GM12878 (cell line): ENCODE results near the gene ADAMTSL4. TPM values are rescaled to one million over a fixed set of nuclear protein-coding genes. Genes with fewer than 3 reads are reported as not detected.

Experiments
- ATAC-seq: fragments of 200-7000 bp; cut with Tn5 transposase; 3 replicates; pipeline ENCODE4 v1.9.1; 2020; ENCODE audit warnings: mild to moderate bottlenecking, moderate library complexity
- BruUV-seq: library from RNA; stranded (reverse); fragments of 400-500 nt; replicated peaks from 2 replicates; lab custom pipeline; 2021; lab: Mats Ljungman, UMichigan
- CTCF ChIA-PET: fragments of 300-600 bp; sonication (Branson Sonifier 250); formaldehyde crosslinking; extraction: SDS; loops from one replicate; lab custom pipeline; 2021; ENCODE audit warnings: inconsistent platforms; lab: Yijun Ruan, JAX
- POLR2A ChIA-PET: fragments of 350-600 bp; formaldehyde crosslinking; extraction: SDS; loops from one replicate; lab custom pipeline; 2021; ENCODE audit warnings: inconsistent platforms; lab: Charles Lee
- RAD21 ChIA-PET: fragments of 300-600 bp; sonication (Branson Sonifier 250); formaldehyde crosslinking; loops from one replicate; lab custom pipeline; 2023; ENCODE audit warnings: antibody characterized with exemption; ENCODE audit not compliant: unreplicated experiment; lab: Charles Lee
- SMC1A ChIA-PET: fragments of 300-600 bp; sonication (Branson Sonifier 250); formaldehyde crosslinking; loops from one replicate; lab custom pipeline; 2023; ENCODE audit not compliant: unreplicated experiment, uncharacterized antibody; lab: Charles Lee
- DNase-seq: peaks from one replicate; pipeline ENCODE4 v3.0.0-alpha.2; 2011; ENCODE audit warnings: low read depth, low spot score
- FAIRE-seq: peaks from 3 replicates; lab custom pipeline; 2011; peaks lifted over from hg19 to GRCh38; lab: Jason Lieb, UNC
- H2AFZ ChIP-seq: 2 replicates; pipeline ENCODE4 v1.6.0; 2011; ENCODE audit warnings: low read depth, low read length, control low read depth; ENCODE audit not compliant: control insufficient read depth
- H3K27ac ChIP-seq: 2 replicates; pipeline ENCODE4 v1.5.1; 2011; ENCODE audit warnings: control low read depth; ENCODE audit not compliant: control insufficient read depth, insufficient read depth
- H3K27me3 ChIP-seq, 2 experiments: replicated peaks in 1 of 2; 2 replicates each; pipeline versions ENCODE4 v1.6.0 to v1.6.1; 2011; ENCODE audit warnings: low read length in 1 of 2; ENCODE audit not compliant: control insufficient read depth in 2 of 2, insufficient read depth in 2 of 2
- H3K36me3 ChIP-seq, 2 experiments: 2 replicates each; pipeline ENCODE4 v1.5.1; 2011; ENCODE audit warnings: low read length in 1 of 2; ENCODE audit not compliant: control insufficient read depth in 2 of 2, insufficient read depth in 2 of 2
- H3K4me1 ChIP-seq: 2 replicates; pipeline ENCODE4 v1.6.1; 2011; ENCODE audit warnings: mild to moderate bottlenecking, low read length, moderate library complexity, mixed read lengths; ENCODE audit not compliant: control insufficient read depth, insufficient read depth
- H3K4me2 ChIP-seq: 2 replicates; pipeline ENCODE4 v1.6.0; 2011; ENCODE audit warnings: control low read depth; ENCODE audit not compliant: control insufficient read depth, insufficient read depth
- H3K4me3 ChIP-seq: fragments of 200-600 bp; sonication (generic); 2 replicates; pipeline ENCODE4 v1.5.1; 2016
- H3K79me2 ChIP-seq: 2 replicates; pipeline ENCODE4 v1.6.0; 2011; ENCODE audit warnings: low read length; ENCODE audit not compliant: control insufficient read depth, insufficient read depth
- H3K9ac ChIP-seq: 2 replicates; pipeline ENCODE4 v1.8.0; 2011; ENCODE audit warnings: low read length, control low read depth, mixed read lengths; ENCODE audit not compliant: control insufficient read depth, insufficient read depth
- H3K9me3 ChIP-seq: replicated peaks from 3 replicates; pipeline ENCODE4 v1.5.1; 2011; ENCODE audit warnings: mild to moderate bottlenecking, low read length; ENCODE audit not compliant: control insufficient read depth, insufficient read depth
- H4K20me1 ChIP-seq: 2 replicates; pipeline ENCODE4 v1.6.0; 2011; ENCODE audit not compliant: control insufficient read depth, insufficient read depth
- BCL11A ChIP-seq: IDR thresholded peaks from 2 replicates; pipeline ENCODE4 v1.6.1; 2011; ENCODE audit warnings: low read depth, low read length
- CHD2 ChIP-seq: IDR thresholded peaks from 2 replicates; pipeline ENCODE4 v1.6.1; 2011; ENCODE audit warnings: low read depth, low read length, improper control_type of control experiment, borderline replicate concordance
- DPF2 ChIP-seq: fragments of 450-650 bp; IDR thresholded peaks from 2 replicates; pipeline ENCODE4 v1.6.1; 2017; ENCODE audit warnings: mild to moderate bottlenecking
- EED ChIP-seq: sonication (generic); IDR thresholded peaks from 2 replicates; pipeline ENCODE4 v1.6.1; 2016; ENCODE audit warnings: antibody characterized with exemption, low read depth
- IKZF1 ChIP-seq: fragments of 450-650 bp; conservative IDR thresholded peaks from 2 replicates; pipeline ENCODE4 v1.6.1; 2017; ENCODE audit warnings: antibody characterized with exemption, mild to moderate bottlenecking
- NBN ChIP-seq: fragments of 450-650 bp; IDR thresholded peaks from 2 replicates; pipeline ENCODE4 v1.6.1; 2016
- TAF1 ChIP-seq: IDR thresholded peaks from 2 replicates; pipeline ENCODE4 v1.6.1; 2011; ENCODE audit warnings: mild to moderate bottlenecking, low read depth, low read length, borderline replicate concordance
- YY1 ChIP-seq: IDR thresholded peaks from 2 replicates; pipeline ENCODE4 v1.6.1; 2011; ENCODE audit warnings: low read depth, mild to moderate bottlenecking, low read length
- ZNF274 ChIP-seq: IDR thresholded peaks from one replicate; pipeline ENCODE4 v1.8.0; 2011; ENCODE audit not compliant: insufficient read length, insufficient read depth
- WGBS: methylation state at CpG from one replicate; pipeline ENCODE4 v1.1.6; 2016; ENCODE audit warnings: low lambda C conversion rate; ENCODE audit not compliant: insufficient replicate concordance, insufficient coverage; ENCODE audit errors: missing lambda C conversion rate; 5-methylcytosine and 5-hydroxymethylcytosine counted together
- in situ Hi-C: fragments of 300-500 bp; cut with MboI; formaldehyde crosslinking; loops from 9 replicates; pipeline ENCODE4 v1.14.3; 2018; ENCODE audit warnings: mixed read lengths
- intact Hi-C: fragments of 100-400 bp; cut with micrococcal nuclease; formaldehyde crosslinking; loops from one replicate; pipeline ENCODE4 v1.14.2; 2022; ENCODE audit not compliant: unreplicated experiment
- polyA plus RNA-seq, 11 experiments: library from polyadenylated mRNA; depleted of rRNA in 4 of 11; unstranded in 6 of 11; stranded (reverse) in 5 of 11; fragments of >200 nt; fragmentation: Nextera tagmentation in 4 of 11; fragmentation: Illumina TruSeq in 1 of 11; extraction: Ambion mirVana in 4 of 11; extraction: Trizol in 1 of 11; gene quantifications; 1 replicate in 1 of 11; 2 replicates in 10 of 11; pipeline versions ENCODE4 v1.2.1 to v1.2.3, GENCODE V29; 2011 to 2016; ENCODE audit warnings: inconsistent platforms in 2 of 11, missing spikeins in 2 of 11, low read depth in 1 of 11
- total RNA-seq, 4 experiments: library from RNA; depleted of rRNA in 3 of 4; stranded (reverse); fragments of >200 nt in 3 of 4; fragmentation: Illumina TruSeq in 1 of 4; extraction: Trizol in 1 of 4; gene quantifications; 2 replicates each; pipeline versions ENCODE4 v1.2.1 to v1.2.3, GENCODE V29; 2013 to 2021
- TF ChIP-seq, protein P1 (sequence below): IDR thresholded peaks from 2 replicates; pipeline ENCODE4 v1.6.1; 2012; ENCODE audit warnings: improper control_type of control experiment, low read depth, low read length; ENCODE audit not compliant: insufficient replicate concordance
- TF ChIP-seq, protein P2 (sequence below): fragments of 450-650 bp; conservative IDR thresholded peaks from 2 replicates; pipeline ENCODE4 v1.6.1; 2017; ENCODE audit warnings: mild to moderate bottlenecking, moderate library complexity
- TF ChIP-seq, protein P3 (sequence below): fragments of 150-350 bp; IDR thresholded peaks from 2 replicates; pipeline ENCODE4 v1.6.1; 2016; ENCODE audit warnings: low read depth, low read length

ADAMTSL4 gene
- total and polyA plus RNA-seq, 10 of the 15 experiments (the other 5 are each of a cell fraction or from before 2014, with no cell fraction given), result 0.04 to 0.15 (median 0.05) TPM; not detected in 5

DNA sequence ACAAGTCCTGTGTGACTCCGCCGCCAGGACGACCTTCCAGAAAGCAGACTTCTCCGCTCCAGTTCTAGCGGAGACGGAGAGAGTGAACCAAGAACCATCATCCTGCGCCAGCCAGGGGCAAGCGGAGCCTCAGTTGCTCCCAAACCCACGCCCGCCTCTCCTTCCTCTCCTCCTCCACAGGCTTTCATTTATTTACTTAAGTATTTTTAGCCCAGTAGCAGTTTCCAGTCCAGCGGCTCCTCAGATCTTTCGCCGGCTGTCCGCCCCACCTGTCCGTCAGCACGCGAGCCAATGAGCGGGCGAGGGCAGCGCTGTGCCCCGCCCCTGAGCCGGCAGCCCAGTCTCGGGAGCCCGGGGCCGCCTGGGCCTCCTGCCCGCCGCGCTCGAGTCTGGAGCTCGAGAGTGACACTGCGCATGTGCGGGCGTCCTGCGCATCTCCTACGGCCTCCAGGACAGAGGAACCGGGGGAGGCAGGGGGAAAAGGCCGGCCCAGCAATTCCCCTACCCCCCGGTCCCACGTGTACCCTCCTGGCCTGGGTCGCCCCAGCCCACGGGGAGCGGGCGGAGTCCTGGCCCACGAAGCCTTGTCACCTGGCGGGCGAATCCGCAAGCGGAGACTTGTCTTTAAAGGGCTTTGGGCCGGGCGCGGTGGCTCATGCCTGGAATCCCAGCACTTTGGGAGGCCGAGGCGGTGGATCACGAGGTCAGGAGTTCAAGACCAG, 33.7 kb upstream of the ADAMTSL4 start, which contains the start of gene FALEC:
FALEC (plus strand) TSS at position 425 of the 722 bp plus-strand sequence.
- H4K20me1 ChIP-seq, result no peaks in the 10 kb centered on the region
- H3K27me3 ChIP-seq, result no peaks in the 10 kb centered on the region
- peak within 1 kb of the TSS; percentile 50; the same call in 1 of the 2 replicates for H3K27ac ChIP-seq
- peak within 1 kb of the TSS; percentile 67 for H3K9ac ChIP-seq
- POLR2A ChIA-PET, result interaction anchor here (0.7 to 1.6 kb wide), 8 partner anchors 17 to 182 kb away, joined by 3 to 5 read pairs (median 3); partner anchors contain the start of genes ENSA and GOLPH3L
- ATAC-seq (peak; percentile 99), FAIRE-seq (peak; percentile 92), DNase-seq (peak; percentile 74)
- H3K4me2 ChIP-seq, result peak within 1 kb of the TSS; percentile 98
- H3K4me3 ChIP-seq, result peak within 1 kb of the TSS; percentile 74
- no peaks in the 10 kb centered on the region for H3K9me3 ChIP-seq
- H3K4me1 ChIP-seq, result peaks cover 17% of the 10 kb centered on the region
- in situ Hi-C loops, result no loop called here
- CTCF ChIA-PET, result interaction anchor here (0.6 to 3.3 kb wide), 15 partner anchors 10 to 587 kb away, joined by 3 to 36 read pairs (median 5); no protein-coding TSS in a partner anchor
- SMC1A ChIA-PET, result interaction anchor here (0.7 to 4.1 kb wide), 13 partner anchors 8 to 491 kb away, joined by 3 to 26 read pairs (median 3); partner anchors contain the start of genes ECM1, ENSA, MINDY1 and RPRD2
- peak within 1 kb of the TSS; percentile 95 for H2AFZ ChIP-seq
- BruUV-seq, result no TSS peak
- RAD21 ChIA-PET, result interaction anchor here (0.7 to 1.8 kb wide), 8 partner anchors 14 to 260 kb away, joined by 3 to 8 read pairs (median 4); partner anchors contain the start of genes MCL1 and TARS2
- 2% methylated on average over 54 of the region's 54 CpGs for WGBS
- H3K79me2 ChIP-seq, result no peaks in the 10 kb centered on the region
- no peaks in the 10 kb centered on the region; a peak in 1 of 4 replicates for H3K36me3 ChIP-seq
- intact Hi-C loops, result loop anchor here (5.0 kb wide), 2 partner anchors 53 to 258 kb away; partner anchors contain the start of gene CA14
- peak; percentile 90 for TF ChIP-seq DPF2
- no peak for TF ChIP-seq ZNF274
- TF ChIP-seq EED, result no peak
- TF ChIP-seq CHD2, result peak; percentile 68; the same call in 1 of the 2 replicates
- TF ChIP-seq, protein P1, sequence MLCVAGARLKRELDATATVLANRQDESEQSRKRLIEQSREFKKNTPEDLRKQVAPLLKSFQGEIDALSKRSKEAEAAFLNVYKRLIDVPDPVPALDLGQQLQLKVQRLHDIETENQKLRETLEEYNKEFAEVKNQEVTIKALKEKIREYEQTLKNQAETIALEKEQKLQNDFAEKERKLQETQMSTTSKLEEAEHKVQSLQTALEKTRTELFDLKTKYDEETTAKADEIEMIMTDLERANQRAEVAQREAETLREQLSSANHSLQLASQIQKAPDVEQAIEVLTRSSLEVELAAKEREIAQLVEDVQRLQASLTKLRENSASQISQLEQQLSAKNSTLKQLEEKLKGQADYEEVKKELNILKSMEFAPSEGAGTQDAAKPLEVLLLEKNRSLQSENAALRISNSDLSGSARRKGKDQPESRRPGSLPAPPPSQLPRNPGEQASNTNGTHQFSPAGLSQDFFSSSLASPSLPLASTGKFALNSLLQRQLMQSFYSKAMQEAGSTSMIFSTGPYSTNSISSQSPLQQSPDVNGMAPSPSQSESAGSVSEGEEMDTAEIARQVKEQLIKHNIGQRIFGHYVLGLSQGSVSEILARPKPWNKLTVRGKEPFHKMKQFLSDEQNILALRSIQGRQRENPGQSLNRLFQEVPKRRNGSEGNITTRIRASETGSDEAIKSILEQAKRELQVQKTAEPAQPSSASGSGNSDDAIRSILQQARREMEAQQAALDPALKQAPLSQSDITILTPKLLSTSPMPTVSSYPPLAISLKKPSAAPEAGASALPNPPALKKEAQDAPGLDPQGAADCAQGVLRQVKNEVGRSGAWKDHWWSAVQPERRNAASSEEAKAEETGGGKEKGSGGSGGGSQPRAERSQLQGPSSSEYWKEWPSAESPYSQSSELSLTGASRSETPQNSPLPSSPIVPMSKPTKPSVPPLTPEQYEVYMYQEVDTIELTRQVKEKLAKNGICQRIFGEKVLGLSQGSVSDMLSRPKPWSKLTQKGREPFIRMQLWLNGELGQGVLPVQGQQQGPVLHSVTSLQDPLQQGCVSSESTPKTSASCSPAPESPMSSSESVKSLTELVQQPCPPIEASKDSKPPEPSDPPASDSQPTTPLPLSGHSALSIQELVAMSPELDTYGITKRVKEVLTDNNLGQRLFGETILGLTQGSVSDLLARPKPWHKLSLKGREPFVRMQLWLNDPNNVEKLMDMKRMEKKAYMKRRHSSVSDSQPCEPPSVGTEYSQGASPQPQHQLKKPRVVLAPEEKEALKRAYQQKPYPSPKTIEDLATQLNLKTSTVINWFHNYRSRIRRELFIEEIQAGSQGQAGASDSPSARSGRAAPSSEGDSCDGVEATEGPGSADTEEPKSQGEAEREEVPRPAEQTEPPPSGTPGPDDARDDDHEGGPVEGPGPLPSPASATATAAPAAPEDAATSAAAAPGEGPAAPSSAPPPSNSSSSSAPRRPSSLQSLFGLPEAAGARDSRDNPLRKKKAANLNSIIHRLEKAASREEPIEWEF, result no peak
- TF ChIP-seq BCL11A, result no peak
- TF ChIP-seq NBN, result peak; percentile 50; the same call in 1 of the 2 replicates
- TF ChIP-seq, protein P2, sequence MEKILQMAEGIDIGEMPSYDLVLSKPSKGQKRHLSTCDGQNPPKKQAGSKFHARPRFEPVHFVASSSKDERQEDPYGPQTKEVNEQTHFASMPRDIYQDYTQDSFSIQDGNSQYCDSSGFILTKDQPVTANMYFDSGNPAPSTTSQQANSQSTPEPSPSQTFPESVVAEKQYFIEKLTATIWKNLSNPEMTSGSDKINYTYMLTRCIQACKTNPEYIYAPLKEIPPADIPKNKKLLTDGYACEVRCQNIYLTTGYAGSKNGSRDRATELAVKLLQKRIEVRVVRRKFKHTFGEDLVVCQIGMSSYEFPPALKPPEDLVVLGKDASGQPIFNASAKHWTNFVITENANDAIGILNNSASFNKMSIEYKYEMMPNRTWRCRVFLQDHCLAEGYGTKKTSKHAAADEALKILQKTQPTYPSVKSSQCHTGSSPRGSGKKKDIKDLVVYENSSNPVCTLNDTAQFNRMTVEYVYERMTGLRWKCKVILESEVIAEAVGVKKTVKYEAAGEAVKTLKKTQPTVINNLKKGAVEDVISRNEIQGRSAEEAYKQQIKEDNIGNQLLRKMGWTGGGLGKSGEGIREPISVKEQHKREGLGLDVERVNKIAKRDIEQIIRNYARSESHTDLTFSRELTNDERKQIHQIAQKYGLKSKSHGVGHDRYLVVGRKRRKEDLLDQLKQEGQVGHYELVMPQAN, result 0 out of 2 replicates have a peak, but pooled peaks have one; percentile 59
- peak; percentile 74 for TF ChIP-seq IKZF1
- TF ChIP-seq TAF1, result no peak
- 0 out of 2 replicates have a peak, but pooled peaks have one; percentile 12 for TF ChIP-seq YY1
- TF ChIP-seq, protein P3, sequence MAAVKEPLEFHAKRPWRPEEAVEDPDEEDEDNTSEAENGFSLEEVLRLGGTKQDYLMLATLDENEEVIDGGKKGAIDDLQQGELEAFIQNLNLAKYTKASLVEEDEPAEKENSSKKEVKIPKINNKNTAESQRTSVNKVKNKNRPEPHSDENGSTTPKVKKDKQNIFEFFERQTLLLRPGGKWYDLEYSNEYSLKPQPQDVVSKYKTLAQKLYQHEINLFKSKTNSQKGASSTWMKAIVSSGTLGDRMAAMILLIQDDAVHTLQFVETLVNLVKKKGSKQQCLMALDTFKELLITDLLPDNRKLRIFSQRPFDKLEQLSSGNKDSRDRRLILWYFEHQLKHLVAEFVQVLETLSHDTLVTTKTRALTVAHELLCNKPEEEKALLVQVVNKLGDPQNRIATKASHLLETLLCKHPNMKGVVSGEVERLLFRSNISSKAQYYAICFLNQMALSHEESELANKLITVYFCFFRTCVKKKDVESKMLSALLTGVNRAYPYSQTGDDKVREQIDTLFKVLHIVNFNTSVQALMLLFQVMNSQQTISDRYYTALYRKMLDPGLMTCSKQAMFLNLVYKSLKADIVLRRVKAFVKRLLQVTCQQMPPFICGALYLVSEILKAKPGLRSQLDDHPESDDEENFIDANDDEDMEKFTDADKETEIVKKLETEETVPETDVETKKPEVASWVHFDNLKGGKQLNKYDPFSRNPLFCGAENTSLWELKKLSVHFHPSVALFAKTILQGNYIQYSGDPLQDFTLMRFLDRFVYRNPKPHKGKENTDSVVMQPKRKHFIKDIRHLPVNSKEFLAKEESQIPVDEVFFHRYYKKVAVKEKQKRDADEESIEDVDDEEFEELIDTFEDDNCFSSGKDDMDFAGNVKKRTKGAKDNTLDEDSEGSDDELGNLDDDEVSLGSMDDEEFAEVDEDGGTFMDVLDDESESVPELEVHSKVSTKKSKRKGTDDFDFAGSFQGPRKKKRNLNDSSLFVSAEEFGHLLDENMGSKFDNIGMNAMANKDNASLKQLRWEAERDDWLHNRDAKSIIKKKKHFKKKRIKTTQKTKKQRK, result no peak
